Glutamatergic neuron (in vitro differentiated cells): ENCODE results near the gene ZNF346. TPM values are rescaled to one million over a fixed set of nuclear protein-coding genes. Genes with fewer than 3 reads are reported as not detected.

Source experiments
- DNase-seq: peaks from one replicate; pipeline ENCODE4 v3.0.0; 2022
- H3K27ac Mint-ChIP-seq: one replicate; pipeline ENCODE4 v1.8.0; 2020; ENCODE audit warnings: mild to moderate bottlenecking, mixed read lengths, inconsistent platforms; ENCODE audit not compliant: unreplicated experiment
- H3K27me3 Mint-ChIP-seq: one replicate; pipeline ENCODE4 v1.8.0; 2020; ENCODE audit warnings: mild to moderate bottlenecking, moderate library complexity, mixed read lengths, inconsistent platforms; ENCODE audit not compliant: unreplicated experiment
- H3K36me3 Mint-ChIP-seq: one replicate; pipeline ENCODE4 v1.8.0; 2020; ENCODE audit warnings: mild to moderate bottlenecking, mixed read lengths, inconsistent platforms; ENCODE audit not compliant: unreplicated experiment
- H3K4me1 Mint-ChIP-seq: one replicate; pipeline ENCODE4 v1.8.0; 2020; ENCODE audit warnings: mild to moderate bottlenecking, low read depth, mixed read lengths, inconsistent platforms; ENCODE audit not compliant: unreplicated experiment
- H3K4me3 Mint-ChIP-seq: one replicate; pipeline ENCODE4 v1.8.0; 2020; ENCODE audit warnings: mild to moderate bottlenecking, mixed read lengths, inconsistent platforms; ENCODE audit not compliant: unreplicated experiment
- H3K9me3 Mint-ChIP-seq: one replicate; pipeline ENCODE4 v1.8.0; 2020; ENCODE audit warnings: mild to moderate bottlenecking, moderate library complexity, mixed read lengths, inconsistent platforms; ENCODE audit not compliant: unreplicated experiment
- CTCF ChIP-seq: fragments of 200-600 bp; sonication (generic); IDR thresholded peaks from one replicate; pipeline ENCODE4 v1.5.0; 2021; ENCODE audit not compliant: partially characterized antibody, unreplicated experiment
- total RNA-seq: library from RNA; stranded (reverse); fragmentation: NEBNext Ultra II Directional; extraction: Animal tissue kit (Norgen Biotek cat#: 25700); gene quantifications from one replicate; pipeline ENCODE4 v1.2.1, GENCODE V29; 2021; ENCODE audit not compliant: unreplicated experiment

The ZNF346 gene
- total RNA-seq, 1 donor from 2014 or later = 18.2 TPM

DNA sequence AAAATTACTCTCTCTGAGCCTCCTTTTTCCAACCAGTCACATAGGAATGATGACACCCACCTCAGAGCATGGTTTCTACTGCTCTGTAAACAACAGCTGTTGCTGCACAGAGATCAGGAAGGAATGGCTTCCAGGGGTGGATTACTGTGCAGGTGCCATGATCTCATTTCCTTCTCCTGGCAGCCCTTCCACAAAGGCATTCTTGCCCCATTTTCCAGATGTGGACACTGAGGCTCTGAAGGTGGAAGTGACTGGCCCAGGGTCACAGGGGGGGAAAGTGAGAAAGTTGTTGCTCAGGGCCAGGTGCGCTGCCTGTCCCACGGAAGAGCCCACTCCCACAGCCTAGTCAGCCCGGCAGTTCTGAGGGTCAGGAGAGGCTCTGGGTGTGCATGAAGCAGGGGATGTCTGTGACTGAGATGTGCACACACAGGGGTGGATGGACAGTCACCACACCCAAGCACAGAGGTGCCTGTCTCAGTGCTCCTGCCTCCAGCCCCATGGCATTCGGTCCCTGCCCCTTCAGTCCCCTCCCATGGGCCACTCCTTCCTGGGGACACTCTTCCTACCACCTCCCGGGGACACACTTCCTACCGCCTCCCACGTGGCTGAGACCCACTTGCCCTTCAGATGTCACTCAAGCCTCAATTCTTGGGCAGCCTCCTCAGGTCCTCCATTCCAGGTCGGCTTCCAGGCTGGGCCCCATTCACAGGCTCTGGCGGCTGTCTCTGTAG lies 81.2 kb downstream of the ZNF346 start:
- Mint-ChIP-seq H3K4me1 (peaks cover 4% of the 10 kb centered on the region), H3K9me3 (peaks cover 4% of the 10 kb centered on the region), H3K27ac (no peak overlapping the region), H3K27me3 (peaks cover 3% of the 10 kb centered on the region), H3K4me3 (no peak overlapping the region), H3K36me3 (no peaks in the 10 kb centered on the region)
- DNase-seq = no peak
- TF ChIP-seq CTCF = no peak

GRCh38 chr5:177105691-177106476 lies 83.4 kb downstream of the ZNF346 start:
- no peak for TF ChIP-seq CTCF
- no peaks in the 10 kb centered on the region for H3K36me3 Mint-ChIP-seq
- no peak for DNase-seq
- peaks cover 3% of the 10 kb centered on the region for H3K9me3 Mint-ChIP-seq
- peaks cover 3% of the 10 kb centered on the region for H3K27me3 Mint-ChIP-seq
- H3K27ac Mint-ChIP-seq = no peak overlapping the region
- H3K4me1 Mint-ChIP-seq = peaks cover 8% of the 10 kb centered on the region
- H3K4me3 Mint-ChIP-seq = no peak overlapping the region

- H3K27me3 Mint-ChIP-seq = peaks cover 3% of the 10 kb centered on the region
- no peak overlapping the region for H3K27ac Mint-ChIP-seq
- no peak overlapping the region for H3K4me3 Mint-ChIP-seq
- TF ChIP-seq CTCF = no peak
- peaks cover 3% of the 10 kb centered on the region for H3K9me3 Mint-ChIP-seq
- H3K4me1 Mint-ChIP-seq = peaks cover 8% of the 10 kb centered on the region
- H3K36me3 Mint-ChIP-seq = no peaks in the 10 kb centered on the region
- DNase-seq = no peak
Observed at GRCh38 chr5:177107159-177107558, 84.7 kb downstream of the ZNF346 start.

GRCh38 chr5:177109810-177110209 lies 87.3 kb downstream of the ZNF346 start:
- Mint-ChIP-seq H3K4me1 (peaks cover 8% of the 10 kb centered on the region), H3K27me3 (no peaks in the 10 kb centered on the region), H3K27ac (no peak overlapping the region), H3K9me3 (peaks cover 1% of the 10 kb centered on the region), H3K36me3 (no peaks in the 10 kb centered on the region), H3K4me3 (no peak overlapping the region)
- TF ChIP-seq CTCF = no peak
- DNase-seq = no peak
